Brain microvascular endothelial cell (primary cell): Measurements from ENCODE around the gene FSTL4.

Experiments used
- DNase-seq: peaks from one replicate; pipeline ENCODE4 v3.0.0-alpha.2; 2020
- H3K27ac ChIP-seq: fragments of 250-450 bp; sonication (Bioruptor Pico); 2 replicates; pipeline ENCODE4 v1.5.1; 2020; ENCODE audit warnings: mild to moderate bottlenecking, moderate library complexity
- H3K27me3 ChIP-seq: fragments of 250-450 bp; sonication (Bioruptor Pico); replicated peaks from 2 replicates; pipeline ENCODE4 v1.5.1; 2020; ENCODE audit warnings: mild to moderate bottlenecking
- H3K36me3 ChIP-seq: fragments of 250-450 bp; sonication (Bioruptor Pico); replicated peaks from 2 replicates; pipeline ENCODE4 v1.5.1; 2020; ENCODE audit warnings: mild to moderate bottlenecking
- H3K4me3 ChIP-seq: 2 replicates; pipeline ENCODE4 v1.5.1; 2011; ENCODE audit warnings: low read depth, mild to moderate bottlenecking, control low read depth, low read length, moderate library complexity
- CTCF ChIP-seq: IDR thresholded peaks from 2 replicates; pipeline ENCODE4 v1.5.1; 2011; ENCODE audit warnings: low read depth, mild to moderate bottlenecking, moderate library complexity, low read length, control low read depth, inconsistent platforms; ENCODE audit errors: missing control alignments
- in situ Hi-C: cut with HindIII; loops from 2 replicates; pipeline ENCODE4 v1.10.0; 2017; ENCODE audit warnings: low sequenced_read_pairs, low pct_ligation_motif_present

Gene FSTL4

GRCh38 chr5:133531594-133531993 is 80.7 kb downstream of the FSTL4 start:
- peak; percentile 20 for DNase-seq
- in situ Hi-C loops: no loop called here
- H3K36me3 ChIP-seq: no peaks in the 10 kb centered on the region
- TF ChIP-seq CTCF: no peak
- no peak overlapping the region for H3K4me3 ChIP-seq
- H3K27me3 ChIP-seq: no peaks in the 10 kb centered on the region
- no peak overlapping the region for H3K27ac ChIP-seq

- no peak overlapping the region for H3K4me3 ChIP-seq
- H3K27me3 ChIP-seq: no peaks in the 10 kb centered on the region
- H3K36me3 ChIP-seq: no peaks in the 10 kb centered on the region
- in situ Hi-C loops: no loop called here
- no peak for TF ChIP-seq CTCF
- H3K27ac ChIP-seq: no peak overlapping the region
- no peak for DNase-seq
These were observed 81.2 kb downstream of the FSTL4 start for GRCh38 chr5:133531178-133531577.

- in situ Hi-C loops: no loop called here
- TF ChIP-seq CTCF: no peak
These were observed 82.1 kb downstream of the FSTL4 start for GRCh38 chr5:133530270-133530669.

GRCh38 chr5:133528841-133529240 is 83.5 kb downstream of the FSTL4 start:
- in situ Hi-C loops: no loop called here
- Histone ChIP-seq H3K27ac (no peak overlapping the region), H3K36me3 (no peaks in the 10 kb centered on the region), H3K4me3 (no peak overlapping the region), H3K27me3 (no peaks in the 10 kb centered on the region)
- no peak for TF ChIP-seq CTCF
- no peak for DNase-seq

More at GRCh38 chr5:133530270-133530669, 82.1 kb downstream of the FSTL4 start:
- Histone ChIP-seq H3K4me3 (no peak overlapping the region), H3K27ac (no peak overlapping the region), H3K27me3 (no peaks in the 10 kb centered on the region), H3K36me3 (no peaks in the 10 kb centered on the region)
- DNase-seq: no peak

- Histone ChIP-seq H3K4me3 (no peak overlapping the region), H3K27ac (no peak overlapping the region), H3K36me3 (no peaks in the 10 kb centered on the region), H3K27me3 (no peaks in the 10 kb centered on the region)
- no peak for TF ChIP-seq CTCF
- in situ Hi-C loops: no loop called here
- peak; percentile 5 for DNase-seq
These were observed 85.0 kb downstream of the FSTL4 start for GRCh38 chr5:133527311-133527710.

GRCh38 chr5:133526368-133526767 is 86.0 kb downstream of the FSTL4 start:
- DNase-seq: no peak
- H3K4me3 ChIP-seq: no peak overlapping the region
- no peak for TF ChIP-seq CTCF
- H3K27me3 ChIP-seq: no peaks in the 10 kb centered on the region
- in situ Hi-C loops: no loop called here
- H3K27ac ChIP-seq: no peak overlapping the region
- no peaks in the 10 kb centered on the region for H3K36me3 ChIP-seq
